Tibial artery (tissue), 4 donors: Measurements from ENCODE around the gene HLA-E.

ENCODE experiments used
- DNase-seq, 2 donors: peaks; one replicate each; pipeline ENCODE4 v3.0.0-alpha.2; 2019
- H3K27ac ChIP-seq, 2 donors: fragments of 200-600 bp; sonication (generic) in 1 of 2; 1 replicate in 1 of 2; 2 replicates in 1 of 2; pipeline ENCODE4 v1.5.1; 2018 to 2019; ENCODE audit warnings: mild to moderate bottlenecking in 1 of 2
- H3K27me3 ChIP-seq, 2 donors: fragments of 200-600 bp; sonication (generic) in 1 of 2; one replicate each; pipeline versions ENCODE4 v1.5.1 to v1.6.0; 2016 to 2019
- H3K36me3 ChIP-seq, 3 donors: fragments of 200-600 bp; sonication (generic) in 2 of 3; one replicate each; pipeline ENCODE4 v1.5.1; 2016 to 2019; ENCODE audit warnings: mild to moderate bottlenecking in 2 of 3
- H3K4me1 ChIP-seq, 4 donors: fragments of 200-600 bp; sonication (generic) in 2 of 4; 1 replicate in 3 of 4; 2 replicates in 1 of 4; pipeline ENCODE4 v1.5.1; 2016 to 2019
- H3K4me3 ChIP-seq, 2 donors: fragments of 200-600 bp; sonication (generic) in 1 of 2; 1 replicate in 1 of 2; 2 replicates in 1 of 2; pipeline ENCODE4 v1.5.1; 2018 to 2019; ENCODE audit warnings: mild to moderate bottlenecking in 2 of 2
- H3K9me3 ChIP-seq, 3 donors: fragments of 200-600 bp; sonication (generic) in 1 of 3; one replicate each; pipeline ENCODE4 v1.5.1; 2016 to 2019
- intact Hi-C: fragments of 100-400 bp; cut with DNase I; formaldehyde crosslinking; loops from one replicate; pipeline ENCODE4 v1.15.0; 2023; ENCODE audit warnings: low total_unique reads
- TF ChIP-seq, protein P1 (sequence below), 2 experiments: fragments of 200-600 bp in 1 of 2; fragments of 450-650 bp in 1 of 2; IDR thresholded peaks; one replicate each; pipeline ENCODE4 v1.5.1; 2017 to 2019; ENCODE audit warnings: antibody characterized with exemption in 2 of 2, mild to moderate bottlenecking in 1 of 2, moderate library complexity in 1 of 2

HLA-E gene

DNA sequence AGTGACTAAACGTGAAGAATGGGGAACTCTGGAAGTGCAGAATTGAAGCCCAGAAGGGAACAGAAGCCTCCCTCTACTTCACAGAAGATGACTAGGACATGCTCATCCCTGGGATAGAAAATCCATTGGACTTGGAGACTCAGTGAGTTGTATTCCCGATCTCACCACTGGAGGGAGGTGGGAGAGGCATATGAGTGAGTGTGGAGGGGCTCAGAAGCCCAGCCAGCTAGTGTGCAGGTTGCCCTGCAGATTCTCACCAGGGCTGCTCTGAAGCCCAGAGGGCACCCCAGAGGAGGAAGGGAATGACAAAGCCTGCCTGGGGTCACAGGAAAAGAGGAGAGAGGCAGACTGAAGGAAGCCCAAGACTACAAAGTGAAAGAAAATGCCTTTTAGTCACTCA is 42.1 kb upstream of the HLA-E start:
- Histone ChIP-seq H3K4me1 (peaks cover 0 to 20% (median 13%) of the 10 kb centered on the region in 4 donors), H3K36me3 (no peaks in the 10 kb centered on the region), H3K27ac (no peak overlapping the region), H3K4me3 (no peak overlapping the region), H3K9me3 (no peaks in the 10 kb centered on the region), H3K27me3 (peaks cover 0 to 94% of the 10 kb centered on the region in 2 donors)
- intact Hi-C loops, result no loop called here
- no peak for DNase-seq
- TF ChIP-seq, protein P1, sequence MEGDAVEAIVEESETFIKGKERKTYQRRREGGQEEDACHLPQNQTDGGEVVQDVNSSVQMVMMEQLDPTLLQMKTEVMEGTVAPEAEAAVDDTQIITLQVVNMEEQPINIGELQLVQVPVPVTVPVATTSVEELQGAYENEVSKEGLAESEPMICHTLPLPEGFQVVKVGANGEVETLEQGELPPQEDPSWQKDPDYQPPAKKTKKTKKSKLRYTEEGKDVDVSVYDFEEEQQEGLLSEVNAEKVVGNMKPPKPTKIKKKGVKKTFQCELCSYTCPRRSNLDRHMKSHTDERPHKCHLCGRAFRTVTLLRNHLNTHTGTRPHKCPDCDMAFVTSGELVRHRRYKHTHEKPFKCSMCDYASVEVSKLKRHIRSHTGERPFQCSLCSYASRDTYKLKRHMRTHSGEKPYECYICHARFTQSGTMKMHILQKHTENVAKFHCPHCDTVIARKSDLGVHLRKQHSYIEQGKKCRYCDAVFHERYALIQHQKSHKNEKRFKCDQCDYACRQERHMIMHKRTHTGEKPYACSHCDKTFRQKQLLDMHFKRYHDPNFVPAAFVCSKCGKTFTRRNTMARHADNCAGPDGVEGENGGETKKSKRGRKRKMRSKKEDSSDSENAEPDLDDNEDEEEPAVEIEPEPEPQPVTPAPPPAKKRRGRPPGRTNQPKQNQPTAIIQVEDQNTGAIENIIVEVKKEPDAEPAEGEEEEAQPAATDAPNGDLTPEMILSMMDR (IDR thresholded peaks at IDR 0.05), result no peak

DNA sequence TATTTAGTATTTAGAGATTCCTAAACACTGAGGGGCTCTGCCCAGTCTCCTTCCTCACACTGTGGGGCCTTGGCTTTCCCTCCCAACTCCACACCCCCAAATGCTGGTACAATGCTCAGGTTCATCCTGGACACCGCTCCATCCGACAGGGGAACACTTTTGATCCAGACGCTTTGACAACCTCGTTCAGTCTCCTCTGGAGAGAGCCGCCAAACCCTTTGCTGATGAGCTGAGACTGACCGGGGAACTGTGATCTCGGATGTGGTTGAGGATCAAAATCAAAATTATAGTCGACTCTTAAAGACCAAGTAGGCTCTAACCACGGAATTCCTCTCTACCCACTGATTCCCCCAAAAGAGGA is 38.8 kb upstream of the HLA-E start:
- peaks cover 0 to 24% (median 15%) of the 10 kb centered on the region in 4 donors for H3K4me1 ChIP-seq
- peaks cover 7 to 91% of the 10 kb centered on the region in 2 donors for H3K27me3 ChIP-seq
- H3K27ac ChIP-seq, result no peak overlapping the region
- no peak for DNase-seq
- no peaks in the 10 kb centered on the region for H3K9me3 ChIP-seq
- TF ChIP-seq, protein P1 (IDR thresholded peaks at IDR 0.05), result no peak
- intact Hi-C loops, result no loop called here
- no peak overlapping the region for H3K4me3 ChIP-seq
- H3K36me3 ChIP-seq, result no peaks in the 10 kb centered on the region

DNA sequence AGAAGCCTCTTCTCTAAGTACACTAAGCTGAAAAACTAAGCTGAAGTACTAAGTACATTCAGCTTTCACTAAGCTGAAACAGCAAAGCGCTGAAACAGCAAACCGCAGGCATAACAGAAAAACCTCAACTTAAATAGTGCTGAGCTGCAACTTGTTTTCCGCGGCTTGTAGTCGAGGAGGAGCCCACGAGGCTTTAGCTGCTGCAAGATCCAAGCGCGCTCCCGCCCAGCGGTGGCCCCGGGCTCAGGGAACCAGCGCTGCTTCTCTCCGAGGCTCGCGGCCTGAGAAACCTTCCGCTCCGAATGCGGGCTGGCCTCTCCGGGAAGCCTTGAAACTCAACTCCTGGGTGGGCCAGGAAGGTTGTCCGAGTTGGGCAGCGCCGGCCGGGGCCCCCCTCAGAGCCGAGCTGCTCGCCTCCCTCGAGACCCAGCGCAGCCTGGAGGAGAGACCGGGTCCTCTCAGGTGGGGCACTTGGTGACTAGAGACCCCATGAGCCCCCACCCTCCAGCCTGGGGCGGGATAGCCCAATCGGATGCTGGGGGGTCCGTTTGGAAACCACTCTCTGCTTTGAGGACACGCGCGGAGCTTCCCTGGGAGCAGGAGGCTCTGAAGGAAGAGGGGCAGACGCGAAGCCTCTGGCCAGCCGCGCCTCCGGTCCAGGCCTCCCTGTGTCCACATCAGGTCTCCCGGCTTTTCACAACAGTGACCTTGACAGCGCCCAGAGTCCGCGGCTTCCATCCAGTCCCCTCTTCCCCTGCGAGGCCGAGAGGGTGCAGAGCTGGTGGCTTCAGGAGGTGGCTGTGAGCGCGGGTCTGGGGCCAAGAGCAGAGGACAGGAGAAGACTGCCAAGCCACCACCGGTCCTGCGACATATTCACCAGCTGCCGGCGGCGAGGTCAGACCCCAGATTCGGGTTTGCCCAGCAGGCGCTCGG is 38.1 kb upstream of the HLA-E start:
- H3K36me3 ChIP-seq, result no peaks in the 10 kb centered on the region
- intact Hi-C loops, result no loop called here
- peaks cover 7 to 91% of the 10 kb centered on the region in 2 donors for H3K27me3 ChIP-seq
- no peaks in the 10 kb centered on the region for H3K9me3 ChIP-seq
- peaks cover 0 to 24% (median 15%) of the 10 kb centered on the region in 4 donors for H3K4me1 ChIP-seq
- TF ChIP-seq, protein P1 (IDR thresholded peaks at IDR 0.05), result no peak
- H3K27ac ChIP-seq, result no peak overlapping the region
- H3K4me3 ChIP-seq, result peak overlapping the region in 1 of 2 donors; percentile 26
- peak in 1 of 2 donors; percentile 57 for DNase-seq

DNA sequence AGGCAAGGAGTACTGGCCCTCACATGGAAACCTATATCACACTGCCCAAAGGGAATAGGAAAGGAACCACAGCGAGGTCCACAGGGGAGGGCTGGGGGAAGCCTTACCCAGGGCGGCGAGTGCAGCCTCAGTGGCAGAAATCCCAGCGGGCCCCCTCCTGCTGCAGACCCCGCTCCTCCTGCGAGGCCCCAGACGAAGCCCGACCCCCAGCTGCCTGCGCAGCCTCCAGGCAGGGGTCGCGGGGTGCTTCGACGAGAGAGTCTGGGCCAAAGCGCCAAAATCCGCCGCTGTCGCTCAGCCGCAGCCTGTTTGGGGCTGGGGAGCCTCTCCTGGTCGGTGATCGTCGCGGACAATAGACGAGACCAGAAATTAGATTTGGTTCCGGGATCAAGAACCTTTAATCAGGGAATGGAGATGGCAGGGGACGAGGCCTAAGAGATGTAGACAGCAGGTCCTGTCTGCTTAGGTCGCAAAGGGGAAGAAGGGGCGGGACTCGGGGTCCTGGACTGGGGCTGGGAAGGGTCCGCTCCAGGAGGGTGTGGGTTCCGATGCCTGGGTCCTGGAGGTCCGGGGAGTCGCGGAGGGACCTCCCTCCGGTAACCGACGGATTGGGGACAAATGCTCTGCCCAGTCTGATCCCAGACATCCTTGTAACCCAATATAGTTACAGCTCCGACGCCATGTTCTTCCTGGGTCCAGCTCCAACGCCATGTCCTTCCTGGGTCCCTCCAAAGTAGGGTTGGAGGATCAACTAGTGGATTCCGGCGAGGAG is 36.4 kb upstream of the HLA-E start:
- intact Hi-C loops, result no loop called here
- Histone ChIP-seq H3K9me3 (no peaks in the 10 kb centered on the region), H3K36me3 (no peaks in the 10 kb centered on the region), H3K4me1 (peaks cover 0 to 24% (median 15%) of the 10 kb centered on the region in 4 donors), H3K27ac (no peak overlapping the region), H3K27me3 (peaks cover 7 to 88% of the 10 kb centered on the region in 2 donors), H3K4me3 (no peak overlapping the region)
- DNase-seq, result no peak
- TF ChIP-seq, protein P1 (IDR thresholded peaks at IDR 0.05), result no peak

DNA sequence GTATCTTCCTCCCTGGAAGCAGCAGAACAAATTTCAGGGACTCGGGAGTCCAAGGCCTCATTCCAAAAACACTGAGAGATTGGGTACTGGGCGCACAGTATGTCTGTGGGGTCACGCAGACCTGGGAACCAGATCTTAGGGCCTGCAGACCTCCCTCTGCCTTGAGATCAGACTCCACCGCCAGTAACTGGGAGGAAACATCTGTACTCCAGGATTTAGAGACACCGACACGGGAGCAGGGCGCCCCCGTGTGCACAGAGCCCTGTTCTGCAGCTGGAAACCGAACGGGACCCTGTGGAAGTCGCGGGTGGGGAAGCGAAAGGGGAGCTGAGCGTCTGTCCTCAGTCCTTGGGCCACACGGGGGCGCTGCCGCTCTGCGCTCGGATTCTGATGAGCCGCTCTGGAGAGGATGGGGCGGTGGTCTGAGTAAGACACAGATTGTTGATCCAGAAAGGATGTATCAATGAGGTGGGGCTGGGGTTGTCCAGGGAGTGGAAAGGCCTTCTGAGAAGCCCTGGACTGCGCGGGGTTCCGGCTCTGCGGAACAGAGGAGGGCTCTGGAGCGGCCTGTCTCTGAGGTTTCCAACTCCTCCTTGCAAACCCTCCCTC is 35.7 kb upstream of the HLA-E start:
- TF ChIP-seq, protein P1 (IDR thresholded peaks at IDR 0.05), result peak; percentile 46 to 61
- H3K4me3 ChIP-seq, result no peak overlapping the region
- intact Hi-C loops, result no loop called here

More for the DNA sequence above, 35.7 kb upstream of the HLA-E start:
- Histone ChIP-seq H3K4me1 (peaks cover 0 to 24% (median 15%) of the 10 kb centered on the region in 4 donors), H3K27me3 (peaks cover 7 to 88% of the 10 kb centered on the region in 2 donors), H3K36me3 (no peaks in the 10 kb centered on the region), H3K9me3 (no peaks in the 10 kb centered on the region), H3K27ac (no peak overlapping the region)
- peak; percentile 82 to 84 for DNase-seq
